Measurements from ENCODE around the gene CDH10.

CDH10 gene

DNA sequence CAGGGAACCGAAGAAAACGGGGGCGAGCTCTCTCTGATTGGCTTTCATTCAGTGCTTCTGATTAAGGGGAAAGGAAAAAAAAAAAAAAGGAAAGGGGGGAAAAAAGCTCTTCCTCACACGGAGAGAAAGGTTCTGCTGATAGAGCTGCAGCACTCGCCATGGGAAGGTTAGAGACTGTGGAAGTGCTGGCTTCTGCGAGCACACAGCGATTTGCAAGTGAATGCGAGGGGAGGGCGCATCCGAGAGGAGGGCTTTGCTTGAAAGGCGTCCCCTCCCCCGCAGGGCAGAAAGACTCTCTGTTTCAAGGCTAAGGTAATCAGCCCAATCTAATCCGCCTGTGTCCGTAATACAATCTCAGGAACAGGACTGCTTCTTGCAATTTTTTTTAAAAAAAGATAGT is at the start of gene CDH10:
Gene CDH10, minus strand, starts transcription at position 218 of the 400 bp plus-strand sequence. CDS start 51,488 bp downstream, outside the sequence.
- DNase-seq: peak; percentile 24

DNA sequence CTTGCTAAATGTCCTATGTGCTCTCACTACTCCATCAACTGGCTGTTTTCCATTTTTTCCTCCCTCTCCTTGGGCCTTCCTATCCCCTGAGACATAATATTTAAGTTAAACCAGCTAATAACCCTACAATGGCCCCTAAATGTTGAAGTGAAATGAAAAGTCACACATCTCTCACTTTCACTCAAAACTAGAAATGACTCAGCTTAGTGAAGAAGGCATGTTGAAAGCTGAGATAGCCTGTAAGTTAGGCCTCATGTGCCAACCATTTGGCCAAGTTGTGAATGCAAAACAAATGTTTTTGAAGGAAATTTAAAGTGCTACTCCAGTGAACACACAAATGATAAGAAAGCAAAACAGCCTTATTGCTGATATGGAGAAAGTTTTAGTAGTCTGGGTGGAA is 48.8 kb upstream of the CDH10 start:
- DNase-seq: no peak

GRCh38 chr5:24691074-24691473 is 46.3 kb upstream of the CDH10 start:
- DNase-seq: no peak

DNA sequence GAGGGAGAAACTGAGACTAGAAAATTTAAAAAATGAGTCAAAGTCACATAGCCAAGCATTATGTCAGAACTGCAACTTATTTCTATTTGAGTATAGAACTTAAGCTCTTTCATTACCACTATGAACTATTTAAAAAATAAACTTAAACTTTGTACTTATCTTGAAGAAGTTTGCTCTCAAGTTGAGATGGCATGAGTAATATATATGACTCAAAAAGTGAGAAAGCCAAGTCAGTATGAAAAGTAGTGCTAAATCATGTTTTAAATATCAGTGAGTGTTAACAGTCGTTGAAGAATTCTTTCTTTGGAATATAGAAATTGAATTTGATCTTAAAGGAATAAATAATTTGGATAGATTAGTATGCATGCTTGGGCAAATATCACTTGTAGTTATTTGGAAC is 36.3 kb upstream of the CDH10 start:
- no peak for DNase-seq

DNA sequence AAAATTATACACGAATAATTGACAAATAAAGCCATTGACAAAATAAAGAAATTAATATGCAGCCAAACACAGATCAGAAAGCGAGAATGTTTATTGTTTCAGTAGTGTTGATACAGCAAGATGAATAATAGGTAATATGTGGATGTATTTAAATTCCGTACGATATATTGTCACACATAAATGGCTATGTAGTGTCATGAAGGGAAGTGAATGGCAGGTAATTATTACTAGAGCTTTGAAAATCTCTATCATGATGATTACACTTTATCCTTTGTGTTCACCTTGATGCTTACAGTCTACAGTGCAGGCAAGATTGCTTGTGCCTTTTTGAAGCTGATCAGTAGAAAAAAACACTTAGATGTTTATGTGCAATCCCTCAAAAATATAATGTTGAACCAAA is 23.3 kb upstream of the CDH10 start:
- DNase-seq: no peak

DNA sequence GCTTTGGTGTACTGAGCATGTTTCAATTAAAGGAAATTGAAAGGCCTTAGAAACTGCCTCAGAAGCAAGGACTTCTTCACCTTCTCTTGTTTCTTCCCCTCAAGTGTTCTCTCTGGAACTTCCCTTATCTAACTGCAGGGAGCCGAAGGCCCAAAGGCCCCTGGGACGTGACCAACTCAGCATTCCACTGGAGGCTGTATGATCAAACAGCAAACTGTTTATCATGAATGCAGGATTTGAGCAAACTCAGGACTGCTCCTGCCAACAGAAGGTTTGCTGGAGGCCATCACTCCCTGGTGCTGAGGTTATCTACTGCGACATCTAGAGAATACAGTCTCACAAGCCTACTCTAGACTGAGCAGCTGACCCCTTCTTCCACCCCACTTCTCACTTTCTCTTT is 4.8 kb upstream of the CDH10 start:
- no peak for DNase-seq

DNA sequence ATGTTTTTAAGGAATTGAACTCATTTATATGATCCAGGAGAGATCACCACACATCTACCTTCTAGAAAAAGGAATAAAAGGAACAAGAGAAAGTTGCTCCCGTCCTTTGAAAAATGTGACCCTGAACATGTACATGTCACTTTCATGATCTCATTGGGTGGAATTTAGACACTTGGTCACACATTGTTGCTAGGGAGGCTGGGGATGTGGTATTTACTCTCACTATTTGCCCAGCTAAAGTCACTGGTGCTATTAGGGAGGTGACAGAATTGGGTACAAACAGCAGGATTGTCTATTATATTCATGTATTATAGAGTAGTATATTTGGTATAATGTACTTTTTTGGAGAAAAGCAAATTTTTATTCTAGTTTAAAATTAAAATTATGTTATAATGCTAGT is 2.1 kb upstream of the CDH10 start:
- no peak for DNase-seq

DNA sequence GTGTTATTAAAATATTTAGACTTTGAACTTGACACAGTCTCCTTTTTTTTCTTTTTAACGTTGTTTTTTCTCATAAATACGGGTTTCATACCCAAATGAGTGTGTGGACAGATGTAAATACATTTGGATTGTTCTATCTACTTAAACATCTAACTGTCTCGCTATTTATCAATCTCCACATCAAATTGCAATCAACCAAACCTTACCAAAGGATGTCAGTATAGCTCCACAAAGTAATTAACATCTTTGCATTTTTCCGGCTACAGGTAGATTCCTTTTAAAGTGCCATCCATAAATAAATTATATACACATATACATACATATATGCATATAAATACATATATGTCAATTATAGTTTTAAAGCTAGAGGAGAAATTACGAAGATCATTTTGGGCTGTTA is 705 bp upstream of the CDH10 start:
- DNase-seq: no peak

GRCh38 chr5:24643880-24644279 is 898 bp downstream of the CDH10 start:
- DNase-seq: no peak

DNA sequence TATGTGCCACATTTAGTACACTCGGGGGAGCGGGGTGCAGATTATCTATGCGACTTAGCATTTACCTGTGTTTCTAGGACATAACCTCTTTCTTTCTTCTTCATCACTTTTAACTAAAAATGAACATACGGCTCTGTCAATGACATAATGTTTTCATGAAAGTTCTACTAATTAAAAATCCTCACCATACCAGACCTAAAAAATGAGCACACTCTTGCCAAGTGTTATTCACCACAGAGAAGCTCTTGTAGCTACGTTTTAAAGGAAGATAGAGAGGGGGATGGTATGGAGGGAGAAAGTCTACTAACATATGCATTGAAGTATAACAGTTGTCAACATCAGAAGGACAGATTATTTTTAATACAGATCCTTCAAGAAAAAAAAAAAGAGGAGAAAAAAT is 1.6 kb downstream of the CDH10 start:
- DNase-seq: no peak

- DNase-seq: no peak
Observed at GRCh38 chr5:24642022-24642421, 2.8 kb downstream of the CDH10 start.

GRCh38 chr5:24635209-24635608 is 9.6 kb downstream of the CDH10 start:
- DNase-seq: no peak

DNA sequence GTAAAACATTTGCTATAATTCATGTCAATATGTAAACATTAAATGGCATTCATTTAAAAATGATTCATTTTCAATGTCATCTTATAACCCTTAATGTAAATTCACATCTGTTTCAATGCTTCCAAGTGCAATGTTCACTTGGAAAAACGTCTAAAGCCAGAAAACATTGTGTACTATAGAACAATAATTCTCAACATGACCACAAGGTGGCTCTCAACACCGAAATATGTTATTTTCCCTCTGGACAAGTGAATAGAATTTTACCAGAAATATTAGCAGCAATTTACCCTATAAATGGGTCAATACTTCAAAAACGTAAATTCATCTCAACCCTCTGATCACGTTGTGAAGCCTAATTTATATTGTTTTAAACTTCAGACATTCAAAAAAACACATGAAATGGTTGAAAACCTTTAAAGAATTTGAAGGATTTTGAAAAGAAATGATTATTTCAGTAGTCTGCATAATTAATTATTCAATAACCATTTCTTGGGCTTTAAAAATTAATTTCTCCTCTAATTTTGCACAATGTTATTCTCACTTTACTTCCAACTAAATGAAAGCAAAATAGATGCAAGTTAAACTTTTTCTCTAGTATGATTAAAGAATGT is 11.0 kb downstream of the CDH10 start:
- DNase-seq: peak; percentile 10

DNA sequence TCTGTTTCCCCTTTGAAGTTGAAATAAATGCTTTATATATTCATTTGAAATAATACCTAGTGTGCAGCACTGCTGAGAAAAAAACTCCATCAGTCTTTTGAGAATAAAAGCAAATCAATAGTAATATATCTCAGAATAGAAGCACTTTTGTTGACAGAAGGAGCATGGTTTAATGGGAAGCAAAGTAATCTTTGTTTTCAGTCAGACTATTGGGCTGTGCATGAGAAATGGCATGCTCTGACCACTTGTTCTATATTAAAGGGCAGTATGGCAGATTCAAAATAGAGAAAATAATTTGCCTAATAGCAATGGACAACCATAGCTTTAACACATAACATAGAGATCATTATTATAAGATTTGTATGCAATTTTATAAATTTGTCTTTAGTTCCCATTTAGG is 12.4 kb downstream of the CDH10 start:
- no peak for DNase-seq

GRCh38 chr5:24630918-24631317 is 13.9 kb downstream of the CDH10 start:
- no peak for DNase-seq

GRCh38 chr5:24629798-24630197 is 15.0 kb downstream of the CDH10 start:
- no peak for DNase-seq

DNA sequence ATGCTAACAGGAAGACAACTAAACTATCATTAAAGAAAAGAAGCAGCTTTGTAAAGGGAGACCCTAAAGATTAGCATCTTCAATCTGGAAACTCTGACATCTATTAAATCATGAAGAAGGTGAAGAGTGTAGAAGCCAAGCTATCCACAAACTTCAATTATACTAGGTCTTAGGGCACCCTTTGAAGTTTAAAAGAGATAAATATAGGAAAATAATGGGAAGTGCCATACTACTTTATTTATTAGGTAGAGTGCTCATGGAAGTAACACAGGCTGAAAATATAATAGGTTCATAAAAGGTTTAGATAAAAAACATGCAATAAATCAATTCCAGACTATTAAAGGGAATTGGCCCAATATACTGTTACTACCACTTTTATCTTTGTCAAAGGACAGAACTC is 19.9 kb downstream of the CDH10 start:
- DNase-seq: no peak

GRCh38 chr5:24623624-24624023 is 21.2 kb downstream of the CDH10 start:
- no peak for DNase-seq

DNA sequence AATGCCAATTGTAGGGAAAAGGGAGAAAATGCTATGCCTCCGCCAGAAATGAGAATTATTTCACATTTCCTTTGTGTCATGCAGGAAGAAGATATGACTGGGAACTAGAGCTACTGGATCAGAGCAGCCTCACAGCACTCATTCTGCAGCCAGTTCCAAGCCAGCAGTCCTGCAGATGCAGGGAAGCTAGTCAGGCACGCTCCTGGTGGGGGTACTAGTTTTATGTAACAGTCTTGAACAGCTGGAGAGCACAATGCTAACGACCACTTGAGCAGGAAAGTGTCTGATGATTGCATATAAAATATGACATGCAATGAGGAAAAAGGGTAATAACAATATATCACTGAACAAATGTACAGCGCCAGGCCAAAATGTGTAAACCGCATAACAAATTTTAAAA is 21.7 kb downstream of the CDH10 start:
- no peak for DNase-seq

DNA sequence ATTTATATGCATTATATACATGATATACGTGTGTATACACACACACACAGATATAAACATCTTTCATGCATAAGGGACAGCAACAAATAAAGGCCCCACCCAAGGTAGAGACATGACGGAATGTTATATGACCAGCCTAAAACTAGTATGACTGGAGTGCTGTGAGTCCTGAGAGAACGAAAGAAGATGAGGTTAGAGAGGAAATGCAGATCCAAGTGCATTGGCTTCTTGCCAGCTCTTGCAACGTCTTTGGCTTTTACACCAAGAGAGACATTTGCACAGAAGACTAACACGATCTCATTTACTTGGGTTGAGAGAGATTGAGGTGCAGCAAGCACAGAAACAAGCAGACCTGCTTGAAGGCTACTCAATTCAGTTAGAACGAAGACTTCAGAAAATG is 23.0 kb downstream of the CDH10 start:
- DNase-seq: no peak

- no peak for DNase-seq
Observed at GRCh38 chr5:24616566-24616965, 28.2 kb downstream of the CDH10 start.

- DNase-seq: no peak
Observed at GRCh38 chr5:24615159-24615558, 29.6 kb downstream of the CDH10 start.

DNA sequence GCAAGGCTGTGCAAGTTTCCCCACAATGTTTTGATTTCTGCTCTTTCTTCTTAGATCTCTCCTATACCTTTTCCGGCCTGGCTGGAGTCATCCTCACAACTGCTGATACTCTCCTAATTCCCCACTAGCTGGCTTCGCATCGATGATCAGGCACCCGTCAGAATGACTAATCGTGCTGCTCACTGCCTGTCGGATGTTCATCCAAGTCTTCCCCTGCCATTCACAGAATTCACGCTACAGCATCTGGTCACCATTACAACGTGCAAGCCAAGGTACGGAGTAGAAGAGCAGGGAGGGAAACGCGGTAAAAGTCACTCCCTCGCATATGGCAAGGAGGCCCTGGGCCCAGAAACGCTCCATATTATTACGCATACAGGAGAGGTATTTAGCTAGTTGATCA is 35.1 kb downstream of the CDH10 start:
- DNase-seq: no peak

DNA sequence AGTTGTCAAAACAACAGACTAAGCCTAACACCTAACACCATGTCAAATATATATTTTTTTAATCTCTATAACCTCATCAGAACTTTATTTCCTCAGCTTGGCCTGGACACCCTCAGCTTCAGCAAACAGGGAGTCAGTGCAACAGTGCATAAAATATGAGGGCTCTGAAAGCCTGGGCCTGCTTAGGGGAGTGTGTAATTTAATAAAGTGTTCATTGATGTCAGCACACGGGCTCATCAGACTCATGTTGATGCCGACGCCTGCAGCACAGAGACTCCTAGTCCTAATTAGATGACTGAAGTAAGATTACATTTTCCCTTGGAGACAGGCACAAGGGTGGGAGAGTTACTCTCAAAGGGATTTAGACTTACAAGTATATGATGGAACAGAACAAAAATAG is 37.8 kb downstream of the CDH10 start:
- DNase-seq: no peak

DNA sequence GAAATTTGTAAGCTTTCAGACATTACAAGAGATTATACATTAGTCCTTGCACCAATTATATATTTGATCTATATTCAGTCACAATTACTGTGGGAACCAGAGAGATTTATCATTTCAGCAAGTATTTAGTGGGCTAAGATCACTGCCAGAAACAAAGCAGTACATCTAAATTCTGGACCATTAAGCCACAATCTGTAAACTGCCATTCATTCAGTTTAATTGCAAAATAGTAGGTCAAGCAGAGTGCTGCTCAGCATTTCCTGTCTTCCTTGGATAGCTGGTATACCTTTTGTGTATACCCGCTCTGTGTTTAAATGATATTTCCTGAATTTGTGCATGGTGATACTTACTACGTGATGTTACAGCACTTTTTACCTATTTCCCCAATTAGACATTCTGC is 42.6 kb downstream of the CDH10 start:
- no peak for DNase-seq

- no peak for DNase-seq
Observed at GRCh38 chr5:24598956-24599355, 45.8 kb downstream of the CDH10 start.

Measured in NCI-H1436 treated with DMSO at 0.1 percent for 48 hours (cell line).